Ovary (tissue), 3 donors: ENCODE measurements around the gene ATP2B3.

Experiments used
- POLR2A ChIP-seq: fragments of 450-650 bp; IDR thresholded peaks from one replicate; pipeline ENCODE4 v1.6.1; 2017; ENCODE audit warnings: antibody characterized with exemption, mild to moderate bottlenecking, moderate library complexity
- TF ChIP-seq, protein P1 (sequence below), 3 donors: fragments of 450-650 bp in 2 of 3; fragments of 200-600 bp in 1 of 3; IDR thresholded peaks; one replicate each; pipeline versions ENCODE4 v1.5.1 to v1.8.0; 2016 to 2022; ENCODE audit warnings: antibody characterized with exemption in 3 of 3, mild to moderate bottlenecking in 1 of 3
- donor health status: DM: no; HTN: no; CAD: no.

- TF ChIP-seq, protein P1, sequence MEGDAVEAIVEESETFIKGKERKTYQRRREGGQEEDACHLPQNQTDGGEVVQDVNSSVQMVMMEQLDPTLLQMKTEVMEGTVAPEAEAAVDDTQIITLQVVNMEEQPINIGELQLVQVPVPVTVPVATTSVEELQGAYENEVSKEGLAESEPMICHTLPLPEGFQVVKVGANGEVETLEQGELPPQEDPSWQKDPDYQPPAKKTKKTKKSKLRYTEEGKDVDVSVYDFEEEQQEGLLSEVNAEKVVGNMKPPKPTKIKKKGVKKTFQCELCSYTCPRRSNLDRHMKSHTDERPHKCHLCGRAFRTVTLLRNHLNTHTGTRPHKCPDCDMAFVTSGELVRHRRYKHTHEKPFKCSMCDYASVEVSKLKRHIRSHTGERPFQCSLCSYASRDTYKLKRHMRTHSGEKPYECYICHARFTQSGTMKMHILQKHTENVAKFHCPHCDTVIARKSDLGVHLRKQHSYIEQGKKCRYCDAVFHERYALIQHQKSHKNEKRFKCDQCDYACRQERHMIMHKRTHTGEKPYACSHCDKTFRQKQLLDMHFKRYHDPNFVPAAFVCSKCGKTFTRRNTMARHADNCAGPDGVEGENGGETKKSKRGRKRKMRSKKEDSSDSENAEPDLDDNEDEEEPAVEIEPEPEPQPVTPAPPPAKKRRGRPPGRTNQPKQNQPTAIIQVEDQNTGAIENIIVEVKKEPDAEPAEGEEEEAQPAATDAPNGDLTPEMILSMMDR (IDR thresholded peaks at IDR 0.05): no peak
- no peak for TF ChIP-seq POLR2A
Measured at GRCh38 chrX:153627675-153628111, 110.3 kb downstream of the ATP2B3 start.
